ENCODE data around the gene DDX5. TPM values are rescaled to one million over a fixed set of nuclear protein-coding genes. Genes with fewer than 3 reads are reported as not detected.
"Not testable (repeated sequence)": the region's sequence is repeated elsewhere in the genome, so short reads cannot be mapped to it uniquely, and the experiment has no call there.

DDX5 gene
- polyA plus RNA-seq, 12 donors, result 322 to 909 (median 477) TPM; not detected in 1

DNA sequence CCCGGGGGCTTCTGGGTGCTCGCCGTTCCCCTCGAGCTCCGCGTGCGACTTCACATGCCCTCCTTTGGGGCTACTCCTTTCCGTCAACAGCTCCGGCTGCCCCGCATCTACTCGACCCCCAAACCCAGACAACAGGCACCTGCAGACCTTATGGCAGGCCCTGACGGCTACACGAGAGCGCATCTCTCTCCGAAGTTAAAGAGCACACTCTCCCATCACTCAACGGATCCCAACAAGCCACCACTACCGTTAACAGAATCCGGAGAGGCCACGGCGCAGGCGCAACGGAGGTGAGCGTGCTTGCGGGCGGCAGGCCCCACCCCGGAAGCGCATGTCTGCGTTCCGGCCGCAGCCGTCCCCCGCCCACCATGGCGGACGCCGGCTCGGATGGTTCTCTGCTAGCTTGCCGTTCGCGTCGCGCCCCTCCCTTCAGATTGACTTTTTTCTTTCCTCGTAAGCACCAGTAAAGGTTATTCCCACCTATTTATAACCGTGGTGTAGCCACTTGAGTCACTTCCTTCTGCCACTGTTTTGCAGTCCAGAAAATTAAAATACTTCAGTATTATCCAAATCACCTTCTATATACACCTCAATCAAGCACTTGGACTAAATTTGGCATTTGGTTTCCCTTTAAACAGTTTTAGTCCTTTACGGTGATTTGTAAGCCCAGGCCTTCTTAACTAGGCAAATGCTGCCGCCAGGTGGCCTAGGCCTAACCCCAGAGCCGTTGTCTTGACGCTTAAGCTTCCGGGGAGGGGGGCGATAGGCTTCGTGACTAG lies 9.1 kb downstream of the DDX5 start, which contains the start of gene POLG2:
Gene POLG2, minus strand, starts transcription at position 269 of the 779 bp plus-strand sequence. Its CDS starts 86 bp downstream, at position 183.
- peak; percentile 92 for DNase-seq

DNA sequence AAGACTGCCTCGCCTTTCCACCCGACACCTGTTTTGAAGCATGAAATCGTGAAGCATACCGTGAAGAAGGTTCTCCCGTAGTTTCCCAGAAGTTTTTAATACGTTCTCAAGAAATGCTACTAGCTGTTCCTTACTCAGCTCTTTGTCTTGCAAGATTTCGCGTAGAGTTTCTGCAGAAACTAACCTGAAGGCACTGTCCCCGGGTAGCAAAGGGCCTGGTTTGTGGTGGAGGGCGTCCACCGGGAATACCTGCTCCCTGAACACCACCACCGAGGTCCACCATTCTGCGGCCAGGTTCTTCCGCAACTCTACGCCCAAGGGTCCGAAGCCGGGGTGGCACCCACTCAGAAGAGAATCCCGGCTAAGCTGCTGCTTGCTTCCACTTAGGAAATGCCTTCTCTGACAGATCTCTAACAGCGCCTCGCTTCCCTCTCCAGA lies 9.7 kb downstream of the DDX5 start:
- no peak for DNase-seq

DNA sequence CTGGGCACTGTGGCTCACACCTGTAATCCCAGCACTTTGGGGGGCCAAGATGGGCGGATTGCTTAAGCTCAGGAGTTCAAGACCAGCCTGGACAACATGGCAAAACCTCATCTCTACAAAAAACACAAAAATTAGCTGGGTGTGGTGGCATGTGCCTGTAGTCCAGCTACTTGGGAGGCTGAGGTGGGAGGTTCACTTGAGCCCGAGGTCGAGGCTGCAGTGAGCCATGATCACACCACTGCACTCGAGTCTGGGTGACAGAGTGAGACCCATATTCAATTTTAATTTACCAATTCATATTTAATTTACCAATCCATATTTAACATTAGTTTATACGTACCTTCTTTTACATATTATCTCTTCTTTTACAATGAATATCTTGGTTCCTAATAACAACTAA lies 10.8 kb downstream of the DDX5 start:
- DNase-seq, result not testable (repeated sequence)

GRCh38 chr17:64494121-64494520 lies 12.0 kb downstream of the DDX5 start:
- DNase-seq, result no peak

DNA sequence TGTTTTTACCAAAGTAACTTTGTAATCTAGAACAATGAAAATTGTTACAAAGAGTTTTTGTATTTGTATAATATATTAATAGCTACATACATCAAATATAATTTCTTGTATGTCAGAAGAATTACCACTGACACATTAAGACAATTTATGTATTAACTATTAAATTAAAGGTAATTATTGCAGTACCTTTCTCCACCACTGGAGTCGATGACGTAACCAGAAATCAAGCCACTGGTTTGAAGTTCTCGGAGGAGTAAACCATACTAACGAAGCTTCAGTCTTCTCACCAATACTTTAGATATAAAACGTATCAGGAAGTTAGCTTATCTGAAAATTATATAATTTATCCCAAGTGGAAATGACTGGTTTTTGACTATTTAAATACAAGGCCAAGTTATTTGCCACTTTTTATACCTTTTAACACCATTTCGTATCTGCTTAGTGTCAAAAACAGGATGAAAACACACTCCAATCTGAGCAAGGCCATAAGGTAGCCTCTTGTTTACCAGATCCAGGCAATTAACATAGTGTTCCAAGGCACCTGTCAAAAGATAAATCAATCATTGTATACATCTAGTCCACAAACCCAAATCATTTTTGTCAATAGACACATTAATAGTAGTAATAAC lies 13.5 kb downstream of the DDX5 start:
- DNase-seq, result no peak

GRCh38 chr17:64491994-64492393 lies 14.1 kb downstream of the DDX5 start:
- no peak for DNase-seq

GRCh38 chr17:64491034-64491860 lies 14.8 kb downstream of the DDX5 start:
- no peak for DNase-seq

DNA sequence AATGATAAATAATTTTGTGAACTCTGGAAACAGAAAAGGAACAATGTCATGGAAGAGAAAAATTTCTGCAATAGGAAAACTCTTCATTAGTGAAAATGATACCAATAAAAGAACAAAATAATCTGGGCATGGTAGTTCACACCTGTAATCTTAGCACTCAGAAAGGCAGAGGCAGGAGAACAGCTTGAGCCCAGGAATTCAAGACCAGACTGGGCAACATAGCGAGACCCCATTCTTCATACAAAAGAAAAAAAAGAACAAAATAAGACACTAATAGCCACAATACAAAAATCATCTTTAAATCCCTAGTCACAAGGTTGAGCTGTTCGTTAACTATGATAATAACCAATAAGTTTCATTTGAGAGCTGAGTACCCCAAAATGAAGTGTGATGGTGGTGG lies 17.8 kb downstream of the DDX5 start:
- no peak for DNase-seq

- DNase-seq, result no peak
Measured at GRCh38 chr17:64484380-64484779, 21.7 kb downstream of the DDX5 start.

DNA sequence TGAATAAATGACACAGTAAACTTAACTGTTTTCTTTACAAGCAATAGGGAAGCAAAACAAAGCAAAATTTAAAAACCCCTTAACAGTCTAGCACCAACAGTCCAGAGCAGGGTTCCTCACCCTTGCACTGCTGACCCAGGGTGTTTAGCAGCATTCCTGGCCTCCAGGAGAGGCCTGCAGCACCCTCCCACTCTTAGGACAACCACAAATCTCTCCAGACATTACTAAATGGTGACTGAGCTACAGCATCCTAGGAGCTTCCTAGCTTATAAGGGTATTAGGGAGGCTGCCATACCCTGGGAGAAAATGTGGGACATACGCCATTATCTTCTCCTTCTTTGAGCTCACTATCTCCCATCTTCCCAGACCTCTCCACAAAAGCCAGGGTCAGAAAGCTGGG lies 25.1 kb downstream of the DDX5 start:
- DNase-seq, result no peak

DNA sequence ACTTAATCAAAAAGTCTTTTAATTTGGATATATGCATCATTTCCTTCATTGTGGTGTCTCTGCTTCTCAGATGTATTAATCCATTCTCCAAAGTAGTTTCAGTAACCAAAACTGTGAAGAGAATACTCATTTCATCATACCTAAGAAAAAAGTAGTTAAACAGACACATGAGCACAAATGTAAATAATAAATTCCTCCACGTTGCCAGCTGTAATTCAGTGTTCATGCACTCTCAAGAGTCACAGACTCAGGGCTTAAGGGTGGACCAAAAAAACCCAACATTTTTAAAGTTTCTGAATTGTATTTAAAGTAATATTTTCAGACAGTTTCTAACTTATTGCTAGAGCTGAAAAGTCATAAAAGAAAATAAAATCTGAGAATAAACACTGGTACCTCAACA lies 28.2 kb downstream of the DDX5 start:
- DNase-seq, result no peak

DNA sequence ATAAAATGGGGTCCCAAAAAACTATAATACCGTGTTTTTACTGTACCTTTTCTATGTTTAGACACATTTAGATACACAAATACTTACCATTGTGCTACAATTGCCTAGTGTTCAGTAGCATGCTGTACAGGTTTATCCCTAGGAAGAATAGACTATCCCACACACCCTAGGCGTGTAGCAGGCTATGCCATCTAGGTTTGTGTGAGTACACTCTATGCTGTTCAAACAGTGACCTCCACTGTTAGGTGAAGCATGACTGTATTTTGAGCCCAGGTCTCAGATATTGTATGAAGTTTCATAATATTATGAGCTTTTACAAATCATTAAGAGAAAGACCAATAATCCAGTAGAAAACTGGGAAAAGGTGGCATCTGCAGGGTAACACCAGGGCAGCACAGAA lies 33.5 kb downstream of the DDX5 start:
- DNase-seq, result no peak

DNA sequence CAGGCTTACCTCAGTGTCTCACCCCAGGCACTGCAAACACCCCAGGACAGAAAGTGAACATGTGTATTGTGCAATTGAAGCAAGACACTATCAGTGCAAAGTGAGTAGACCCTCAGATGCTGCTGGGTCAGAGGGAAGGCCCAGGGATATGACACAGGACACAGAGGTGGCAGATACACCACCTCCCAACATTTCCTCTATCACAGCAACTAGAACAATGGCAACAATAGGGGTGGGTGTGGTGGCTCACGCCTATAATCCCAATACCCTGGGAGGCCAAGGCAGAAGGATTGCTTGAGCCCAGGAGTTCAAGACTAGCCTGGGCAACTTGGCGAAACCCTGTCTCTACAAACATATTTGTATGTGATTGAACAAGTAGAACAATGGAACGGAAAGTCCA lies 34.6 kb downstream of the DDX5 start:
- DNase-seq, result no peak

DNA sequence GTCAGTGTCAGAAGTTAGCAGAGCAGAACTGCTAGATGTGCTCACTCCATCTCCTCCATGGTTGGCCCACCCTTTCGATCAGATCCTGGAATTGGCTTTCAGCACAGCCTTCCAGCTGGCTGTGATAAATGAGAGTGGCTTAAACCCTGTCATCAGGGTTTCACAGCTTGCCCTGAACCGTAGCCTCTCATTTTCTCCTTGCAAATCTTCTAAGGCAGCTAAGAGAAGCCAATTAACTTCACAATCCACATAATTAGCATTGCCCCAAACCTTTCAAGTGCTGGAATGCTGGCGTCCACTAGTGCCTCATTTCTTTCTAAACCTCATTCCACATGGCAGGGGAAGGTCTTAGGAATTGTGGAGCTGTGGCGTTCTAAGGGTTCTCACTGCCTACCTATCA lies 35.5 kb downstream of the DDX5 start:
- DNase-seq, result no peak

GRCh38 chr17:64466834-64467233 lies 39.3 kb downstream of the DDX5 start:
- DNase-seq, result not testable (repeated sequence)

DNA sequence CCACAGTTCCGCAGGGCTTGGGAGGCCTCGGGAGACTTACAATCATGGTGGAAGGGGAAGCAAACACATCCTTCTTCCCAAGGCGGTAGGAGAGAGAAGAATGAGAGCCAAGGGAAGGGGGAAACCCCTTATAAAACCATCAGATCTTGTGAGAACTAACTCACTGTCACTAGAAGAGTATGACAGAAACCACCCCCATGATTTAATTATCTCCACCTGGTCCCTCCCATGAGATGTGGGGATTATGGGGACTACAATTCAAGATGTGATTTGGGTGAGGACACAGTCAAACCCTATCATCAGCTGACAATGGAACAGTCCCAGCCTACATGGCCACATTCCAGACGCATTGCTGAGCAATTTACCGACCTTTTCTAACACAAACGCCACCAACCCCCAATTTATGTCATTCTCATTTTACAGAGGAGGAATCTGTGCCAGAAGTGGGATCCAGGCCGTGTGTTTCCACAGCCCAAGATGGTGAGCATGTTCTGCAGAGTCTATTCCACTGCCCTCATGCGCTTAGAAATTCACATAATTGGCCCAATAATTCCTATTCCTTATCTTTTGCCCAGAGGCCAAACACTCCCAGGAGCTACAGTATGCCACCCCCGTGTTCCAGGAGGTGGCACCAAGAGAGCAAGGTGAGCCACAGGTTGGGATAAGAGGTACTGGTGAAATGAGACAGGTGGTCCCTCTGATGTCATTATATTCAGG lies 39.9 kb downstream of the DDX5 start:
- no peak for DNase-seq

GRCh38 chr17:64461788-64462187 lies 44.3 kb downstream of the DDX5 start:
- DNase-seq, result no peak

DNA sequence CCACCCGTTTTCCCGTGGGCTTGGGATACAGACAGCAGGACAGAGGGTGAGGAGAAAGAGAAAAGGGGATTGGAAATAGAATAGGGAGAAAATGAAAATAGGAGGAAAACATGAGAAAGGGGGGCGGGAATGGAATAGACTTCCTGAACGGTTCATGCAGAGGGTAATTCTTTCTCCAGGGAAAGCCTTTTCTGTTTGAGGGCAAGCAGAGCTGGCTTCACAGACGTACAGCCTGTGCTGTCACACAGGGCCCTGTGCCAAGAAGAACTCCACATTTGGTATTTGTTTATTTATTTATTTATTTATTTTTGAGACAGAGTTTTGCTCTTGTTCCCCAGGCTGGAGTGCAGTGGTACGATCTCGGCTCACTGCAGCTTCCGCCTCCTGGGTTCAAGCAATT lies 45.1 kb downstream of the DDX5 start:
- peak; percentile 44 for DNase-seq

- DNase-seq, result not testable (repeated sequence)
Measured at GRCh38 chr17:64459818-64460217, 46.3 kb downstream of the DDX5 start.

- no peak for DNase-seq
Measured at GRCh38 chr17:64459284-64459747, 46.8 kb downstream of the DDX5 start.

DNA sequence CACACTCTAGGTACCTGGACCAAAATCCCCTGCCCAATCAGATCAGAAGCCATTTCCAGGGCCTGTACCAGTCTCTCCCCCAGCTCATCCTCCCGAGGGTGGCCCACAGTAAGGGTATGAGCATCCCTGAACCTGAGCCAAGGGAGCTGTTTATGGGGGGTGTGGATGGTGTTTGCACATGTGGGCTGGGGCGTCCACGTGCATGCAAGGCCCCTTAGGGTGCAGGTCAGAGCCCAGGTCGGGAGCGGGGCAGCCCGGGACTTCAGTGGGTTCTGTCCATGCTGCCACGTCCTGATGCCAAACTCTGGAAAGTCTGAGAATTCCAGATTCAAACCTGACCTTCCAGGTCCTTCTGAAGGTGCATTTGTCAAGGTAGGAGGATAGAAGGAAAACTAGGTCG lies 47.3 kb downstream of the DDX5 start:
- no peak for DNase-seq

DNA sequence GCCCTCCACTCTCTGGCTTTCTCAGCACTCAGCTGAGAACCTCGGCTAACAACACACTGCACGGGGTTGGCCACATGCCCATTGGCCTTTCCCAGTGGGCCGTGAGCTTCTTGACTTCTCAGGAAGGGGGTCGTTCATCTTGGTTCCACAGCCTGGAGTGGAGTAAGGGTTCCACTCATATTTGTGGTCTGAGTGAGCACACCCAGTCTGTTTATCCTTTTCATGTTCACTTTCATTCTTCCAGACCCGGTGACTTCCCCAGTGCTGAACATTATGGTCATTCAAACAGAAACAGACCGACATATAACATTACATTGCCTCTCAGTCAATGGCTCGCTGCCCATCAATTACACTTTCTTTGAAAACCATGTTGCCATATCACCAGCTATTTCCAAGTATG lies 48.9 kb downstream of the DDX5 start:
- DNase-seq, result no peak
